DMS153 (cell line): ENCODE results near the gene PLCB4.

Source experiments
- DNase-seq: peaks from one replicate; lab custom pipeline; 2025; lab: John Stamatoyannopoulos, UW

The PLCB4 gene

GRCh38 chr20:9270831-9271230 lies 201.9 kb downstream of the PLCB4 start:
- DNase-seq: no peak

- DNase-seq: no peak
Measured at GRCh38 chr20:9276966-9277468, 208.1 kb downstream of the PLCB4 start.

- no peak for DNase-seq
Measured at GRCh38 chr20:9279918-9280401, 211.1 kb downstream of the PLCB4 start.

GRCh38 chr20:9280666-9281065 lies 211.8 kb downstream of the PLCB4 start:
- no peak for DNase-seq

- no peak for DNase-seq
Measured at GRCh38 chr20:9281803-9282202, 212.9 kb downstream of the PLCB4 start.

GRCh38 chr20:9285617-9286016 lies 216.7 kb downstream of the PLCB4 start:
- no peak for DNase-seq

- no peak for DNase-seq
Measured at GRCh38 chr20:9286501-9287461, 217.9 kb downstream of the PLCB4 start.

- no peak for DNase-seq
Measured at GRCh38 chr20:9287826-9288225, 218.9 kb downstream of the PLCB4 start.

GRCh38 chr20:9290331-9290730 lies 221.4 kb downstream of the PLCB4 start:
- no peak for DNase-seq

GRCh38 chr20:9293145-9293544 lies 224.3 kb downstream of the PLCB4 start:
- no peak for DNase-seq

GRCh38 chr20:9294041-9294440 lies 225.2 kb downstream of the PLCB4 start:
- no peak for DNase-seq

- no peak for DNase-seq
Measured at GRCh38 chr20:9298906-9299305, 230.0 kb downstream of the PLCB4 start.

- DNase-seq: no peak
Measured at GRCh38 chr20:9300080-9300479, 231.2 kb downstream of the PLCB4 start.

GRCh38 chr20:9300534-9300933 lies 231.6 kb downstream of the PLCB4 start:
- DNase-seq: no peak

- peak; percentile 90 for DNase-seq
Measured at GRCh38 chr20:9301129-9302090, 232.5 kb downstream of the PLCB4 start.

- DNase-seq: no peak
Measured at GRCh38 chr20:9302091-9302462, 233.2 kb downstream of the PLCB4 start.

- DNase-seq: no peak
Measured at GRCh38 chr20:9306521-9306920, 237.6 kb downstream of the PLCB4 start.

GRCh38 chr20:9308056-9308455 lies 239.2 kb downstream of the PLCB4 start:
- no peak for DNase-seq

- no peak for DNase-seq
Measured at GRCh38 chr20:9311132-9311531, 242.2 kb downstream of the PLCB4 start.

GRCh38 chr20:9319687-9320384 lies 250.9 kb downstream of the PLCB4 start:
- DNase-seq: peak; percentile 22

GRCh38 chr20:9321007-9321406 lies 252.1 kb downstream of the PLCB4 start:
- no peak for DNase-seq

GRCh38 chr20:9322661-9323060 lies 253.8 kb downstream of the PLCB4 start:
- no peak for DNase-seq
